Anterior cingulate cortex (tissue), 58 donors: ENCODE results near the gene MYL12B.
"Not testable (repeated sequence)": the region's sequence is repeated elsewhere in the genome, so short reads cannot be mapped to it uniquely, and the experiment has no call there.

Experiments
- DNase-seq, 58 donors: peaks; one replicate each; lab custom pipeline; 2025; lab: John Stamatoyannopoulos, UW

Gene MYL12B

GRCh38 chr18:3257627-3258120 is 4.3 kb upstream of the MYL12B start:
- no peak for DNase-seq

DNA sequence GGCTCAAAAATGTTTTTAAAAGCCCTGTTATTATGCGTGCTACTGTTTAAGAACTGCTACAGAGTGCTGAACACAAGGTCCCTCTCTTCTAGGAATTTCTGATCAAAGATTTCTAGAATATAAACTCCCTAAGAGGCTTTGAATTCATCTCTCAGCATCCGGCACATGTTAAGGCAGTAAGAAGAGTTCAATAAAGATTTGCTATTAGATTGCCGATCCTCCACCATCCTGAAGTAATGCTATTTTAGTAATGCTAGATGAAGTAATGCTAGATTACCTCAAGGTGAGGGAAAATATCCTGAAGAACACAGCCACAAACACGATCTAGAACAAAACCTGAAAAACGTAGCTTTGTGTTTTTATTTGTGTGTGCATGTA is 949 bp upstream of the MYL12B start:
- no peak for DNase-seq

DNA sequence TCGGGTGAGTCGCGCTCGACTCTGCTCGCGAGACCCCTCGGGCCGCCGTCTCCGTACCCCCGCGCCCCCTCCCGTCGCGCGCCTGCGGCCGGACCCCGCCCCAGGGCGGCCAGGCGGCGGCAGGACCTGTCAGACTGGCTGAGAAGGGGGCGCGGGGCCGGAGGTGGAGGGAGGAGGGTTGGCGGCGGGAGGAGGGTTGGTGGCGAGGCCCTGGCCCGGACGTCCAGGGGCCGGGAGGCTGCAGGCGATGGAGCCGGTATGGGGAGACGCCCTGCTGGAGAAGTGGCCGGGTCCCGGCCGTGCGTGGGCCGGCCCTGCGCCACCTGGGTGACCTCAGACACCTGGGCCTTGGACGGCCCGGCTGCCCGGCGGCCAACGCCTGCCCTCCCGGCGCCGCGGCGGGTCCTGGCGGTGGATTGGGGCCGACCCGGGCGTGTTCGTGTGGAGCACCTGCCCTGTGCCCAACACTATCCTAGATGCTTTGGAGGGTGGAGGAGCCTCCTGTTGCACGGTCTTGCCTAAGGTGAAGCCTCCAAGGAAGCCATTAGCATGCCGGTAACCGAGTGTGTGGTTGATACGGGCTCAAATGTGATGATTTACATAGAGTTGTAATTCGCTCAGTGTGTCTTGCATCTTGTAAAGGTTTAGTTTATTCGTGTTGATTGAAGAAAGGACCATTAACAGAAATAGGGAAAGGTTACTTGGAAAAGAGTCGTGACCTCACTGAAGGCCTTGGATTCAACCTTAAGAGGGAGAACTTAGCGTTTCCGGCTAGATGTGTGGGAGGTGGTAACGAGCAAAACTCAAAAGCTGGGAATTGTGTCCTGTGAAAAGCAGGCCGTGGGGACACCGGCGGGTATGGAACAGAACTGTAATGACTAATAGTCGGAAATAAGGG is 550 bp downstream of the MYL12B start:
- DNase-seq, result peak in 7 of 58 donors; percentile 19 to 59 (median 42)

- no peak for DNase-seq
Observed at GRCh38 chr18:3263132-3263700, 1.3 kb downstream of the MYL12B start.

GRCh38 chr18:3264362-3264761 is 2.4 kb downstream of the MYL12B start:
- no peak for DNase-seq

- no peak for DNase-seq
Observed at GRCh38 chr18:3265564-3266033, 3.7 kb downstream of the MYL12B start.

DNA sequence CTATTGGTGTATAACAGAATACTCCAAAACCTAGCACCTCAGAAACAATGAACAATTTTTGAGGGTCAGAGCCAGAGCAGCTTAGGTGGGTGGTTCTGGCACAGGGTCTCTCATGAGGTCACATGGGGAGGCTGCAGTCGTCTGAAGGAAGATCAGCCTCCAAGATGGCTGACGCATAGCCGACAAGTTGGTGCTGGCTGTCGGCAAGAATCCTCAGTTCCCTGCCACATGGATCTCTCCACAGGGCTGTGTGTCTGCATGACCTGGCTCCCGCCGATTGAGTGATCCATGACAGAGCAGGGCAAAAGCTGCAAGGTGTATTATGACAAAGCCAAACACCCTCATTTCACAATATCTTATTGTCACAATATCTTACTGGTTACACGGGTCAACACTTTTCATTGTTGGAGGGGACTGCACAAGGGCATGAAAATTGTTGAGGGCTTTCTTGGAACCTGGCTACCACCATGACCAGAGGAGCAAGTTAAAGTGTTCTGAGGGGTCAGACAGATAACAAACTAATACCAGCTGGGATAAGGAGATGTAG is 4.2 kb downstream of the MYL12B start:
- DNase-seq, result no peak

- DNase-seq, result no peak
Observed at GRCh38 chr18:3268306-3268705, 6.4 kb downstream of the MYL12B start.

GRCh38 chr18:3269241-3269913 is 7.4 kb downstream of the MYL12B start:
- no peak for DNase-seq

DNA sequence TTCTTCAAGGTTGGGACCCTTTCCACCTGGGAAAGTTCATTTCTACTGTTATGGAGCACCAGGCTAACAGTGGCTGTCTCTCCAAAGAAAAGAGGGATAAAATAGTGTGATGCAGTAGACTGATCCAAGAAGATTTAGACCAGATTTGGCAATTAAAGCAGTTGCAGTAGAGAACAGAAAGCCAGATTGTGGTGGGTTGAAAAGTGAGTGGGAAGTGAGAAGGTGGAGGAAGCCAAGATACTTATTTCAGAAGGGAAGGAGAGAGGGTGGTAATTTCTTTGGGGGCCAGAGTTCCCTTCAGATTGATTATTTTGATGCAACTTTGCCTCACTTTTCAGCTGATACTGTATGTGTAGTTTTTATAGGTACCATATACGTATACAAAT is 8.0 kb downstream of the MYL12B start:
- DNase-seq, result no peak

DNA sequence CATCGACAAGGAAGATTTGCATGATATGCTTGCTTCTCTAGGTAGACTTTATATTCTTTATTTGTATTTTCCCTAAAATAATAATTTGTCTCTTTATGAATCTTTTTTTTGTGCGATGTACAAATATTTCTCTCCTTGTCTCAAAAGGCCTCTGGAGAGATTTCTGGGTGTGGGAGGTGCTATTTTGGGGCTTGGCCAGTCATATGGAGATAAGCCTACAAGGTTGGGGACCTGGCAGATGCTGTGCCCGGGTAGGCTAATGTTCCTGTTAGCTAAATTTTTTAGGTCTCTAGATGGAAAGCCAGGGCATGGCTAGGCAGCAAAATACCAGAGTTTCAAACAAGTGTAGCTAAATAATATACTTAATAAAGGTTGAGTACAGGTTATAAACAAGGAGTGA is 11.1 kb downstream of the MYL12B start:
- DNase-seq, result no peak

GRCh38 chr18:3277643-3278213 is 15.8 kb downstream of the MYL12B start:
- not testable (repeated sequence) for DNase-seq

- DNase-seq, result no peak
Observed at GRCh38 chr18:3279201-3280185, 17.6 kb downstream of the MYL12B start.

- peak in 3 of 58 donors; percentile 15 to 72 (median 30) for DNase-seq
Observed at GRCh38 chr18:3281456-3282400, 19.8 kb downstream of the MYL12B start.

DNA sequence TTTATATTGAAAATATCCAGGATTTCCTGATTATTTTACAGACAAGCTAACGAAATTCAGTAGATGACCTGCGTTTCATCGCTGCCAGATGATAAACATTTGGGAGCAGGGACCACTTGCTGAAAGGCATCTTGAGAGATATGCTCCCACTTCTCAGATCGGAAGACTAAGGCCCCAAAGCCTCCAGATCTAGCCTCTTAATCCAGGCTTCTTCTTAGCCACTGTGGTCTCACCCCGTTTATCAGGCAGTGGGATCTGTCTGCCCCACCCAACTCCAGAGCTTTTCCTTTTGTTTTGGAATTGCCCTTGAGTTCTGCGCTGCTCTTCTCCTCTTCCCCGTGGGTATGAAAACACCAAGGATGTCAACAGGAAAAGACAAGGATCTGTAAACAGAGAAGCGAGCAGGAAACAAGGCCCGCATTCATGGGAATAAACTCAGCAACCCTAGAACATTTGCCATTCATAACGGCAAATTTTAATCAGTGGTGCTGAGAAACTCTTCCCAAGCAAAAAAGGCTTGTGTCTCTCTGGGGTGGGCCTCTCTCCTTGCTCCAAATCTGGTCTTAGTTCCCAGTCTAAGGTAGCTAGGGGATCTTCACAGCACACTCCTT is 21.4 kb downstream of the MYL12B start:
- peak in 4 of 58 donors; percentile 27 to 57 (median 48) for DNase-seq

- peak in 38 of 58 donors; percentile 4 to 57 (median 29) for DNase-seq
Observed at GRCh38 chr18:3283908-3284307, 22.0 kb downstream of the MYL12B start.

GRCh38 chr18:3284501-3284900 is 22.6 kb downstream of the MYL12B start:
- DNase-seq, result no peak

DNA sequence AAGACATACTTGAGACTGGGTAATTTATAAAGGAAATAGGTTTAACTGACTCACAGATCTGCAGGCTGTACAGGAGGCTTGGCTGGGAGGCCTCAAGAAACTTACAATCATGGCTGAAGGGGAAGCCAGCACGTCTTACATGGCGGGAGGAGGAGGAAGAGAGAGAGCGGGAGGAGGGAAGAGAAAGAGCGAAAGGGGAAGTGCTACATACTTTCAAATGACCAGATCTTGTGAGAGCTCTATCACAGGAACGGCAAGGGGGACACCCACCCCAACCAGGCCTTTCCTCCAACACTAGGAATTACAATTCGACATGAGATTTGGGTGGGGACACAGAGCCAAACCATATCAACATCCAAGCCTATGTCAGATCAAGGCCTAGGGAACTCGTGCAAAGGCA is 24.2 kb downstream of the MYL12B start:
- DNase-seq, result no peak
